HepG2 (cell line): ENCODE data around the gene OSER1. TPM values are rescaled to one million over a fixed set of nuclear protein-coding genes. Genes with fewer than 3 reads are reported as not detected.
A peak's percentile ranks its signal among the peaks of the same experiment; 100 is the strongest.

Experiments
- BATF2 ChIP-seq: sonication (generic); formaldehyde crosslinking; IDR thresholded peaks from 2 replicates; pipeline ENCODE4 v1.8.0; 2022; ENCODE audit warnings: mild to moderate bottlenecking, missing genetic modification reagents, moderate library complexity
- CC2D1A ChIP-seq: sonication (generic); formaldehyde crosslinking; IDR thresholded peaks from 2 replicates; pipeline ENCODE4 v1.8.1; 2023; ENCODE audit warnings: mild to moderate bottlenecking, missing genetic modification reagents
- GMEB2 ChIP-seq: IDR thresholded peaks from 2 replicates; pipeline ENCODE4 v1.6.1; 2016; ENCODE audit warnings: missing biosample characterization, missing genetic modification reagents, low read depth
- JUN ChIP-seq: sonication (generic); formaldehyde crosslinking; IDR thresholded peaks from 2 replicates; pipeline ENCODE4 v1.4.0; 2020; ENCODE audit warnings: mild to moderate bottlenecking, missing genetic modification reagents
- MAF1 ChIP-seq: sonication (generic); formaldehyde crosslinking; IDR thresholded peaks from 2 replicates; pipeline ENCODE4 v1.5.0; 2020; ENCODE audit warnings: missing genetic modification reagents, borderline replicate concordance
- MAZ ChIP-seq, 2 experiments: sonication (generic) in 1 of 2; formaldehyde crosslinking in 1 of 2; IDR thresholded peaks; 2 replicates each; pipeline versions ENCODE4 v1.5.0 to v1.6.1; 2012 to 2020; ENCODE audit warnings: low read depth in 2 of 2, mild to moderate bottlenecking in 2 of 2, borderline replicate concordance in 1 of 2, improper control_type of control experiment in 1 of 2, low read length in 1 of 2, missing genetic modification reagents in 1 of 2, moderate library complexity in 1 of 2
- MBD4 ChIP-seq: IDR thresholded peaks from 2 replicates; pipeline ENCODE4 v1.6.1; 2012; ENCODE audit warnings: low read length, inconsistent platforms, borderline replicate concordance
- MED8 ChIP-seq: sonication (generic); formaldehyde crosslinking; IDR thresholded peaks from 2 replicates; pipeline ENCODE4 v1.8.1; 2023; ENCODE audit warnings: mild to moderate bottlenecking, missing genetic modification reagents; ENCODE audit not compliant: insufficient replicate concordance
- MXD3 ChIP-seq: IDR thresholded peaks from 2 replicates; pipeline ENCODE4 v1.6.1; 2016; ENCODE audit warnings: mild to moderate bottlenecking, missing biosample characterization, missing genetic modification reagents
- PHB2 ChIP-seq: fragments of 450-650 bp; IDR thresholded peaks from 2 replicates; pipeline ENCODE4 v1.6.1; 2018; ENCODE audit not compliant: partially characterized antibody
- PRMT3 ChIP-seq: sonication (generic); formaldehyde crosslinking; IDR thresholded peaks from 2 replicates; pipeline ENCODE4 v1.8.1; 2022; ENCODE audit warnings: low read depth, mild to moderate bottlenecking, moderate library complexity, missing genetic modification reagents, borderline replicate concordance
- RBM39 ChIP-seq: fragments of 200-400 bp; formaldehyde crosslinking; IDR thresholded peaks from one replicate; pipeline ENCODE4 v1.6.1; 2018; ENCODE audit warnings: antibody characterized with exemption, mild to moderate bottlenecking, low read depth, low read length; ENCODE audit not compliant: poor library complexity, severe bottlenecking
- SETDB1 ChIP-seq: sonication (generic); formaldehyde crosslinking; IDR thresholded peaks from 2 replicates; pipeline ENCODE4 v1.5.1; 2020; ENCODE audit warnings: missing genetic modification reagents, mild to moderate bottlenecking, borderline replicate concordance
- SKIL ChIP-seq: sonication (generic); formaldehyde crosslinking; IDR thresholded peaks from 2 replicates; pipeline ENCODE4 v1.8.0; 2022; ENCODE audit warnings: missing genetic modification reagents, mild to moderate bottlenecking, moderate library complexity, borderline replicate concordance
- YY1 ChIP-seq: IDR thresholded peaks from 2 replicates; pipeline ENCODE4 v1.6.1; 2011; ENCODE audit warnings: low read length, low read depth, moderate library complexity, mild to moderate bottlenecking; ENCODE audit not compliant: insufficient read depth, insufficient replicate concordance
- ZBTB2 ChIP-seq: sonication (generic); formaldehyde crosslinking; IDR thresholded peaks from 2 replicates; pipeline ENCODE4 v1.8.0; 2022; ENCODE audit warnings: low read depth, missing genetic modification reagents
- ZKSCAN5 ChIP-seq: sonication (generic); formaldehyde crosslinking; IDR thresholded peaks from 2 replicates; pipeline ENCODE4 v1.5.1; 2020; ENCODE audit warnings: mild to moderate bottlenecking, missing genetic modification reagents
- ZNF225 ChIP-seq: sonication (generic); formaldehyde crosslinking; IDR thresholded peaks from 2 replicates; pipeline ENCODE4 v1.4.0; 2020; ENCODE audit warnings: mild to moderate bottlenecking, missing genetic modification reagents
- ZNF431 ChIP-seq: sonication (generic); formaldehyde crosslinking; IDR thresholded peaks from 2 replicates; pipeline ENCODE4 v1.9.0; 2022; ENCODE audit warnings: missing genetic modification reagents, low read depth, mild to moderate bottlenecking, borderline replicate concordance
- ZNF564 ChIP-seq: sonication (generic); formaldehyde crosslinking; IDR thresholded peaks from 2 replicates; pipeline ENCODE4 v1.8.1; 2023; ENCODE audit warnings: mild to moderate bottlenecking, missing genetic modification reagents
- ZNF577 ChIP-seq: sonication (generic); formaldehyde crosslinking; IDR thresholded peaks from 2 replicates; pipeline ENCODE4 v1.4.0; 2020; ENCODE audit warnings: mild to moderate bottlenecking, low read depth, missing genetic modification reagents, borderline replicate concordance
- ZNF768 ChIP-seq: sonication (generic); formaldehyde crosslinking; IDR thresholded peaks from 2 replicates; pipeline ENCODE4 v1.4.0; 2020; ENCODE audit warnings: missing genetic modification reagents
- ZNF782 ChIP-seq: sonication (generic); formaldehyde crosslinking; IDR thresholded peaks from 2 replicates; pipeline ENCODE4 v1.4.0; 2020; ENCODE audit warnings: missing genetic modification reagents, mild to moderate bottlenecking, borderline replicate concordance
- ZNF841 ChIP-seq: sonication (generic); formaldehyde crosslinking; IDR thresholded peaks from 2 replicates; pipeline ENCODE4 v1.8.1; 2023; ENCODE audit warnings: missing genetic modification reagents, borderline replicate concordance
- polyA plus RNA-seq, 8 experiments: library from polyadenylated mRNA; depleted of rRNA in 3 of 8; stranded (reverse) in 7 of 8; unstranded in 1 of 8; fragments of >200 nt; fragmentation: Illumina TruSeq in 4 of 8; extraction: Trizol in 4 of 8; gene quantifications; 2 replicates each; pipeline versions ENCODE4 v1.2.1 to v1.2.3, GENCODE V29; 2011 to 2016; ENCODE audit warnings: low read depth in 4 of 8, missing spikeins in 1 of 8, mixed read lengths in 1 of 8; ENCODE audit not compliant: insufficient read depth in 1 of 8
- total RNA-seq, 5 experiments: library from RNA; depleted of rRNA; stranded (reverse); fragments of >200 nt; fragmentation: Illumina TruSeq; extraction: Trizol; gene quantifications; 2 replicates each; pipeline ENCODE4 v1.2.3, GENCODE V29; 2016; ENCODE audit warnings: low read depth in 1 of 5

The OSER1 gene
- total and polyA plus RNA-seq, 2 of the 13 experiments (the other 11 are each of a cell fraction or from before 2014, with no cell fraction given) = 71.2 to 71.5 TPM

- TF ChIP-seq JUN (CRISPR knock-in tag) = no peak
- TF ChIP-seq ZNF225 (CRISPR knock-in tag) = no peak
- TF ChIP-seq ZNF768 (CRISPR knock-in tag) = peak; percentile 81
- no peak for TF ChIP-seq RBM39
- TF ChIP-seq ZBTB2 (CRISPR knock-in tag) = no peak
- no peak for TF ChIP-seq ZKSCAN5 (CRISPR knock-in tag)
- TF ChIP-seq CC2D1A = no peak
- TF ChIP-seq MBD4 = no peak
- no peak for TF ChIP-seq SETDB1 (CRISPR knock-in tag)
- no peak for TF ChIP-seq BATF2 (CRISPR knock-in tag)
- no peak for TF ChIP-seq SKIL
- TF ChIP-seq MED8 = no peak
- TF ChIP-seq GMEB2 (CRISPR knock-in tag) = no peak
- no peak for TF ChIP-seq ZNF431 (CRISPR knock-in tag)
- TF ChIP-seq MXD3 (CRISPR knock-in tag) = no peak
- no peak for TF ChIP-seq MAZ (IDR thresholded peaks at IDR 0.05; ENCODE audit: borderline replicate concordance, low read depth, low read length)
- no peak for TF ChIP-seq MAZ (CRISPR knock-in tag; IDR thresholded peaks at IDR 0.05; ENCODE audit: low read depth)
- no peak for TF ChIP-seq ZNF564 (CRISPR knock-in tag)
- TF ChIP-seq ZNF577 (CRISPR knock-in tag) = no peak
- TF ChIP-seq ZNF841 (CRISPR knock-in tag) = no peak
- TF ChIP-seq MAF1 (CRISPR knock-in tag) = no peak
- no peak for TF ChIP-seq PHB2
- TF ChIP-seq ZNF782 (CRISPR knock-in tag) = no peak
- no peak for TF ChIP-seq PRMT3 (CRISPR knock-in tag)
- TF ChIP-seq YY1 = peak; percentile 54
Measured at GRCh38 chr20:44215125-44215524, 4.6 kb upstream of the OSER1 start (continued).
